GM12864 (cell line): ENCODE results near the gene NXPE3.

Experiments
- DNase-seq: peaks from one replicate; pipeline ENCODE4 v3.0.0-alpha.2; 2011; ENCODE audit warnings: low read depth
- H3K4me3 ChIP-seq: 2 replicates; pipeline ENCODE4 v1.5.1; 2011; ENCODE audit warnings: mild to moderate bottlenecking, low read depth, low read length, control low read depth
- CTCF ChIP-seq: IDR thresholded peaks from 2 replicates; pipeline ENCODE4 v1.5.1; 2011; ENCODE audit warnings: low read depth, mild to moderate bottlenecking, moderate library complexity, low read length, control low read depth, inconsistent platforms; ENCODE audit errors: missing control alignments

The NXPE3 gene

GRCh38 chr3:101829437-101829830 lies 50.4 kb downstream of the NXPE3 start:
- no peak for TF ChIP-seq CTCF
- H3K4me3 ChIP-seq: peak overlapping the region; percentile 71
- no peak for DNase-seq

- no peak for TF ChIP-seq CTCF
- H3K4me3 ChIP-seq: peak overlapping the region; percentile 71
Observed at GRCh38 chr3:101829874-101830273, 50.9 kb downstream of the NXPE3 start.

GRCh38 chr3:101833446-101833974 lies 54.5 kb downstream of the NXPE3 start:
- DNase-seq: no peak
- TF ChIP-seq CTCF: no peak
- H3K4me3 ChIP-seq: no peak overlapping the region

More at GRCh38 chr3:101829874-101830273, 50.9 kb downstream of the NXPE3 start:
- no peak for DNase-seq

- no peak overlapping the region for H3K4me3 ChIP-seq
- TF ChIP-seq CTCF: no peak
- DNase-seq: no peak
Observed at GRCh38 chr3:101835676-101836075, 56.7 kb downstream of the NXPE3 start.

GRCh38 chr3:101836160-101836559 lies 57.1 kb downstream of the NXPE3 start:
- no peak for TF ChIP-seq CTCF
- DNase-seq: no peak
- no peak overlapping the region for H3K4me3 ChIP-seq

- no peak for DNase-seq
- no peak overlapping the region; the same call in 1 of the 2 replicates for H3K4me3 ChIP-seq
- no peak for TF ChIP-seq CTCF
Observed at GRCh38 chr3:101836652-101837598, 57.9 kb downstream of the NXPE3 start.
